Astrocyte (in vitro differentiated cells and primary cell): ENCODE measurements around the gene SHANK1. TPM values are rescaled to one million over a fixed set of nuclear protein-coding genes. Genes with fewer than 3 reads are reported as not detected.

Source experiments
- DNase-seq: peaks from one replicate; pipeline ENCODE4 v3.0.0-alpha.2; 2010; ENCODE audit warnings: low read depth
- FAIRE-seq: peaks from 2 replicates; lab custom pipeline; 2011; peaks lifted over from hg19 to GRCh38; lab: Jason Lieb, UNC
- H2AFZ ChIP-seq: 2 replicates; pipeline ENCODE4 v1.6.0; 2012; ENCODE audit warnings: low read depth, low read length, inconsistent platforms
- H3K27ac ChIP-seq: 2 replicates; pipeline ENCODE4 v1.5.1; 2011; ENCODE audit warnings: low read depth, low read length, inconsistent platforms
- H3K27me3 ChIP-seq: 2 replicates; pipeline ENCODE4 v1.6.0; 2011; ENCODE audit warnings: low read length, inconsistent platforms; ENCODE audit not compliant: insufficient read depth
- H3K36me3 ChIP-seq: 2 replicates; pipeline ENCODE4 v1.5.1; 2011; ENCODE audit warnings: low read length, inconsistent platforms; ENCODE audit not compliant: insufficient read depth
- H3K4me1 ChIP-seq: 2 replicates; pipeline ENCODE4 v1.5.1; 2011; ENCODE audit warnings: low read length, inconsistent platforms; ENCODE audit not compliant: insufficient read depth
- H3K4me2 ChIP-seq: 2 replicates; pipeline ENCODE4 v1.6.0; 2012; ENCODE audit warnings: low read length, inconsistent platforms
- H3K4me3 ChIP-seq: 2 replicates; pipeline ENCODE4 v1.5.1; 2011; ENCODE audit warnings: low read depth, mild to moderate bottlenecking, low read length, inconsistent platforms; ENCODE audit not compliant: insufficient read depth
- H3K79me2 ChIP-seq: 2 replicates; pipeline ENCODE4 v1.6.0; 2012; ENCODE audit warnings: mild to moderate bottlenecking, low read length, inconsistent platforms; ENCODE audit not compliant: insufficient read depth
- H3K9ac ChIP-seq: 2 replicates; pipeline ENCODE4 v1.6.0; 2012; ENCODE audit warnings: mild to moderate bottlenecking, low read length, inconsistent platforms
- H3K9me3 ChIP-seq: 2 replicates; pipeline ENCODE4 v1.5.1; 2012; ENCODE audit warnings: low read depth, mild to moderate bottlenecking, low read length, inconsistent platforms; ENCODE audit not compliant: insufficient read depth
- H4K20me1 ChIP-seq: 2 replicates; pipeline ENCODE4 v1.6.0; 2012; ENCODE audit warnings: low read length, inconsistent platforms; ENCODE audit not compliant: insufficient read depth
- H3K27ac Mint-ChIP-seq: one replicate; pipeline ENCODE4 v1.8.0; 2021; ENCODE audit warnings: mild to moderate bottlenecking, mixed read lengths; ENCODE audit not compliant: unreplicated experiment
- H3K27me3 Mint-ChIP-seq: one replicate; pipeline ENCODE4 v1.8.0; 2021; ENCODE audit warnings: low read depth, mixed read lengths; ENCODE audit not compliant: unreplicated experiment
- H3K36me3 Mint-ChIP-seq: one replicate; pipeline ENCODE4 v1.8.0; 2021; ENCODE audit warnings: low read depth, mixed read lengths; ENCODE audit not compliant: unreplicated experiment
- H3K4me1 Mint-ChIP-seq: one replicate; pipeline ENCODE4 v1.8.0; 2021; ENCODE audit warnings: low read depth, mixed read lengths; ENCODE audit not compliant: unreplicated experiment
- H3K4me3 Mint-ChIP-seq: one replicate; pipeline ENCODE4 v1.8.0; 2021; ENCODE audit warnings: mild to moderate bottlenecking, moderate library complexity, mixed read lengths; ENCODE audit not compliant: unreplicated experiment
- H3K9me3 Mint-ChIP-seq: one replicate; pipeline ENCODE4 v1.8.0; 2021; ENCODE audit warnings: mild to moderate bottlenecking, mixed read lengths; ENCODE audit not compliant: unreplicated experiment
- CTCF ChIP-seq: IDR thresholded peaks from 2 replicates; pipeline ENCODE4 v1.5.1; 2011; ENCODE audit warnings: low read depth, mild to moderate bottlenecking, inconsistent platforms, low read length, moderate library complexity; ENCODE audit not compliant: insufficient read depth
- EZH2 ChIP-seq: IDR thresholded peaks from 2 replicates; pipeline ENCODE4 v1.6.1; 2012; ENCODE audit warnings: mild to moderate bottlenecking, low read length, inconsistent platforms; ENCODE audit not compliant: insufficient read depth
- total RNA-seq: library from RNA; stranded (reverse); gene quantifications from 2 replicates; pipeline ENCODE4 v1.2.1, GENCODE V29; 2021

Gene SHANK1
- total RNA-seq, 1 donor from 2014 or later, result not detected

- no peaks in the 10 kb centered on the region for H3K4me1 Mint-ChIP-seq
- H3K4me3 Mint-ChIP-seq, result no peak overlapping the region
- H3K27ac Mint-ChIP-seq, result no peak overlapping the region
- H3K36me3 ChIP-seq, result no peaks in the 10 kb centered on the region
- H3K27me3 Mint-ChIP-seq, result no peaks in the 10 kb centered on the region
- FAIRE-seq (no peak), DNase-seq (no peak)
- no peak overlapping the region for H3K9ac ChIP-seq
- H3K4me2 ChIP-seq, result no peak overlapping the region
- H3K36me3 Mint-ChIP-seq, result no peaks in the 10 kb centered on the region
- H3K9me3 ChIP-seq, result no peaks in the 10 kb centered on the region
- H3K79me2 ChIP-seq, result no peaks in the 10 kb centered on the region
- TF ChIP-seq EZH2, result no peak
- no peak for TF ChIP-seq CTCF
- no peak overlapping the region for H3K4me3 ChIP-seq
- no peaks in the 10 kb centered on the region for H4K20me1 ChIP-seq
- H3K4me1 ChIP-seq, result no peaks in the 10 kb centered on the region
- H3K27ac ChIP-seq, result no peak overlapping the region
- H3K9me3 Mint-ChIP-seq, result peaks cover 25% of the 10 kb centered on the region
- H2AFZ ChIP-seq, result no peak overlapping the region
- peaks cover 4% of the 10 kb centered on the region for H3K27me3 ChIP-seq
These were observed 30.8 kb downstream of the SHANK1 start for GRCh38 chr19:50688766-50689165.

GRCh38 chr19:50686310-50687032 lies 33.1 kb downstream of the SHANK1 start:
- no peak for TF ChIP-seq EZH2
- no peak for TF ChIP-seq CTCF
- H3K4me1 ChIP-seq, result no peaks in the 10 kb centered on the region
- no peak overlapping the region for H3K4me2 ChIP-seq
- FAIRE-seq (no peak), DNase-seq (no peak)
- H3K27ac ChIP-seq, result no peak overlapping the region
- Mint-ChIP-seq H3K9me3 (peaks cover 27% of the 10 kb centered on the region), H3K36me3 (no peaks in the 10 kb centered on the region), H3K27ac (no peak overlapping the region), H3K4me1 (no peaks in the 10 kb centered on the region), H3K27me3 (no peaks in the 10 kb centered on the region), H3K4me3 (no peak overlapping the region)
- no peaks in the 10 kb centered on the region for H3K36me3 ChIP-seq
- H3K79me2 ChIP-seq, result no peaks in the 10 kb centered on the region
- no peaks in the 10 kb centered on the region for H3K9me3 ChIP-seq
- no peaks in the 10 kb centered on the region for H4K20me1 ChIP-seq
- no peaks in the 10 kb centered on the region for H3K27me3 ChIP-seq
- no peak overlapping the region for H3K4me3 ChIP-seq
- H3K9ac ChIP-seq, result no peak overlapping the region
- H2AFZ ChIP-seq, result no peak overlapping the region
